ENCODE measurements around the gene CD1B.

Gene CD1B

DNA sequence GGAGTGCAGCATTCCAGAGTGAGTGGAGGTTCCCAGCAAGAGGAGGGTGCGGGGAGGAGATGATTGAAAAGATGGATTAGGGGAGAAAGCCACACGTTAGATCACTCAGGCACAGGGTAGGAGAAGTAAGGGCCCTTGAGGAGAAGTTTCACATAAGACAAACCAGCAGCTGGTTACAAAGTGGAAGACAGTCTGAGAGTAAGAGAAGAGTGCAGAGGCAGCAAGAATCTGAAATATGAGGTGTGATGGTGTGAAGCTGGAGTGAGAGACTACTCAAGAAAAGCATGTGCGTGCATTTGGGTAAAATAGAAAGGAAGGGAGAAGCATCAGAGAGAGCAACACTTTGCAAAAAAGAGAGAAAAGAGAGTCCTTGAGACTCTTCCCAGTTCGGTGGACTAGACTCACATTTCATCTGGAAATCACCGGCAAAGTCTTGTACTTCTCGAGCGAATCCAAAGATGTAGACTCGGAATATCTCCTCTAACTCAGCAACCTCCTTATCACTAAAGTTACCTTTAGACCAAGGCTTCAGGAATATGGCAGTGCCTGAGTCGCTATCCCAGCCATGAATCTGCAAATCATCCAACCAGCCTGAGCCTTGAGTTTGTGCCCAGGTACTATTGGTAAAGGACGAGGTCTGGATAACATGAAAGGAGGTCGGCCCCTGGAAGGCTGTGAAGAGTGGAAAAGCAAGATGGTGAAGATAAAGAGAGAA, 783 bp downstream of the CD1B start (continued):
- TF ChIP-seq ZNF426 (tag by site-specific recombination; IDR thresholded peaks at IDR 0.05): no peak
- no peak for TF ChIP-seq ZNF157 (tag by site-specific recombination; IDR thresholded peaks at IDR 0.05)
- TF ChIP-seq ZNF701 (tag by site-specific recombination; IDR thresholded peaks at IDR 0.05): no peak
- TF ChIP-seq ZNF140 (tag by site-specific recombination; IDR thresholded peaks at IDR 0.05): no peak
- TF ChIP-seq, protein P1, sequence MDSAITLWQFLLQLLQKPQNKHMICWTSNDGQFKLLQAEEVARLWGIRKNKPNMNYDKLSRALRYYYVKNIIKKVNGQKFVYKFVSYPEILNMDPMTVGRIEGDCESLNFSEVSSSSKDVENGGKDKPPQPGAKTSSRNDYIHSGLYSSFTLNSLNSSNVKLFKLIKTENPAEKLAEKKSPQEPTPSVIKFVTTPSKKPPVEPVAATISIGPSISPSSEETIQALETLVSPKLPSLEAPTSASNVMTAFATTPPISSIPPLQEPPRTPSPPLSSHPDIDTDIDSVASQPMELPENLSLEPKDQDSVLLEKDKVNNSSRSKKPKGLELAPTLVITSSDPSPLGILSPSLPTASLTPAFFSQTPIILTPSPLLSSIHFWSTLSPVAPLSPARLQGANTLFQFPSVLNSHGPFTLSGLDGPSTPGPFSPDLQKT (IDR thresholded peaks at IDR 0.05; ENCODE audit: borderline replicate concordance, low read depth, low read length): no peak

DNA sequence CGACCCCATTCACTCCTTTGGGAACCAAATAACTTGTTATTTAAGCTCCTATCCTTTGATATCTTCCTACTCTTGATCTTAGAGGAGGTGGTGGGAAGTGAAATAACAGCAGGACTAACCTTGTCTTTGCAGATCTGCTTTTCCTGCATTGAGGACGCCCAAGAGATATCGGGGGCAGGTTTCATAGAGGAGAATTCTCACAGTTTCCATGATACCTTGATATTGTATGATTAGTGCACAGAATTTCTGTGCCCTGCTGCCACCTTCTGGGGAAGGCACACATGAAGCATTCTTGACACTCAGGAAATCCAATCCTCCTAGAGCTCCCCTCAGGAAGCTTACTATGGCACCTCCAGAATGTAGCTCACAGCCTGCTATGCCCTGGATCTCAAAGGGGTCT, 1.6 kb downstream of the CD1B start:
- H3K9me3 ChIP-seq (ENCODE audit: control insufficient read depth, insufficient read depth, low read depth, low read length): no peaks in the 10 kb centered on the region
- no peak overlapping the region for H3K27ac ChIP-seq (ENCODE audit: extremely low read depth, low read depth, low read length)
- H3K36me3 ChIP-seq (ENCODE audit: control insufficient read depth in 2 of 2, insufficient read depth in 1 of 2, low read length in 2 of 2): no peaks in the 10 kb centered on the region
- ChIA-PET POLR2A (no interaction called here), CTCF (interaction anchor here (0.5 kb wide), 1 partner anchor 365 kb away, joined by 3 read pairs; no protein-coding TSS in a partner anchor)
- TF ChIP-seq ZFP69B (tag by site-specific recombination; IDR thresholded peaks at IDR 0.05) (no peak), EGR2 (tag by site-specific recombination; IDR thresholded peaks at IDR 0.05; ENCODE audit: low read depth) (no peak), ZNF514 (tag by site-specific recombination; IDR thresholded peaks at IDR 0.05) (no peak), ZNF404 (tag by site-specific recombination; IDR thresholded peaks at IDR 0.05) (no peak), IKZF3 (tag by site-specific recombination; IDR thresholded peaks at IDR 0.05) (no peak)
- H3K4me3 ChIP-seq (ENCODE audit: low read depth, low read length): no peak overlapping the region
- H3K4me1 ChIP-seq (ENCODE audit: control insufficient read depth, insufficient read depth, low read length): no peaks in the 10 kb centered on the region

DNA sequence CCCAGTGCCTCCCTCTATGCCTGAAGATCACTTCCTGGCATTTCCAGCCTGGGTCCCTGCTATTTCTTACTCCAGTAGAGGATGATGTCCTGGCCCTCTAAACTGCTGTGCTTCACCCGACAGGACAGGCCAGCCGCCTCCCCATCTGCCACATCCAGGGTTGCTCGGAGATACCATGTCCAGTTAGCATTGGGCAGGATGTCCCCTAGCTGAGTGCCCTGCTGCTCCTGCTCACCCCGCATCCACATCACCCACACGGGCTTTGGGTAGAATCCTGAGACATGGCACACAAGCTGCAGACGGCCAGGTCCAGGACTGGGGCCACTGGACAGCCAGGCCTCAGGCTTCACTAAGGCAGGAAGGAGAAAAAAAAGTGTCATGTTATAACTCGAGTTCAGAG, 2.0 kb downstream of the CD1B start:
- CTCF ChIA-PET: interaction anchor here (0.5 kb wide), 1 partner anchor 70 kb away, joined by 5 read pairs; no protein-coding TSS in a partner anchor

More for the DNA sequence above, 2.0 kb downstream of the CD1B start:
- no peak overlapping the region for H3K27ac ChIP-seq (ENCODE audit: extremely low read depth, low read depth, low read length)
- no peaks in the 10 kb centered on the region for H3K9me3 ChIP-seq (ENCODE audit: control insufficient read depth, insufficient read depth, low read depth, low read length)
- no peaks in the 10 kb centered on the region for H3K4me1 ChIP-seq (ENCODE audit: control insufficient read depth, insufficient read depth, low read length)
- POLR2A ChIA-PET: no interaction called here
- H3K4me3 ChIP-seq (ENCODE audit: low read depth, low read length): no peak overlapping the region
- no peaks in the 10 kb centered on the region for H3K36me3 ChIP-seq (ENCODE audit: control insufficient read depth in 2 of 2, insufficient read depth in 1 of 2, low read length in 2 of 2)
- TF ChIP-seq ZNF138 (tag by site-specific recombination; IDR thresholded peaks at IDR 0.05; ENCODE audit: borderline replicate concordance) (no peak), ZBTB17 (tag by site-specific recombination; IDR thresholded peaks at IDR 0.05) (no peak), ZNF426 (tag by site-specific recombination; IDR thresholded peaks at IDR 0.05) (no peak), ZNF112 (tag by site-specific recombination; IDR thresholded peaks at IDR 0.05) (no peak), ZNF792 (tag by site-specific recombination; IDR thresholded peaks at IDR 0.05) (no peak), ZNF350 (tag by site-specific recombination; IDR thresholded peaks at IDR 0.05) (no peak), ZBTB20 (tag by site-specific recombination; IDR thresholded peaks at IDR 0.05) (no peak), ZNF677 (tag by site-specific recombination; IDR thresholded peaks at IDR 0.05) (no peak), ZNF146 (tag by site-specific recombination; IDR thresholded peaks at IDR 0.05) (no peak), ZNF341 (tag by site-specific recombination; IDR thresholded peaks at IDR 0.05; ENCODE audit: low read depth) (no peak), ZNF155 (tag by site-specific recombination; IDR thresholded peaks at IDR 0.05) (no peak), ZNF558 (tag by site-specific recombination; IDR thresholded peaks at IDR 0.05) (no peak)
- TF ChIP-seq, protein P2, sequence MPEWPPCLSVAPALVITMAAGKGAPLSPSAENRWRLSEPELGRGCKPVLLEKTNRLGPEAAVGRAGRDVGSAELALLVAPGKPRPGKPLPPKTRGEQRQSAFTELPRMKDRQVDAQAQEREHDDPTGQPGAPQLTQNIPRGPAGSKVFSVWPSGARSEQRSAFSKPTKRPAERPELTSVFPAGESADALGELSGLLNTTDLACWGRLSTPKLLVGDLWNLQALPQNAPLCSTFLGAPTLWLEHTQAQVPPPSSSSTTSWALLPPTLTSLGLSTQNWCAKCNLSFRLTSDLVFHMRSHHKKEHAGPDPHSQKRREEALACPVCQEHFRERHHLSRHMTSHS (tag by site-specific recombination; IDR thresholded peaks at IDR 0.05): no peak
- TF ChIP-seq, protein P3, sequence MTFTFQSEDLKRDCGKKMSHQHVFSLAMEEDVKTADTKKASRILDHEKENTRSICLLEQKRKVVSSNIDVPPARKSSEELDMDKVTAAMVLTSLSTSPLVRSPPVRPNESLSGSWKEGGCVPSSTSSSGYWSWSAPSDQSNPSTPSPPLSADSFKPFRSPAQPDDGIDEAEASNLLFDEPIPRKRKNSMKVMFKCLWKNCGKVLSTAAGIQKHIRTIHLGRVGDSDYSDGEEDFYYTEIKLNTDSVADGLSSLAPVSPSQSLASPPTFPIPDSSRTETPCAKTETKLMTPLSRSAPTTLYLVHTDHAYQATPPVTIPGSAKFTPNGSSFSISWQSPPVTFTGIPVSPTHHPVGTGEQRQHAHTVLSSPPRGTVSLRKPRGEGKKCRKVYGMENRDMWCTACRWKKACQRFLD (tag by site-specific recombination; IDR thresholded peaks at IDR 0.05): no peak
- TF ChIP-seq, protein P4, sequence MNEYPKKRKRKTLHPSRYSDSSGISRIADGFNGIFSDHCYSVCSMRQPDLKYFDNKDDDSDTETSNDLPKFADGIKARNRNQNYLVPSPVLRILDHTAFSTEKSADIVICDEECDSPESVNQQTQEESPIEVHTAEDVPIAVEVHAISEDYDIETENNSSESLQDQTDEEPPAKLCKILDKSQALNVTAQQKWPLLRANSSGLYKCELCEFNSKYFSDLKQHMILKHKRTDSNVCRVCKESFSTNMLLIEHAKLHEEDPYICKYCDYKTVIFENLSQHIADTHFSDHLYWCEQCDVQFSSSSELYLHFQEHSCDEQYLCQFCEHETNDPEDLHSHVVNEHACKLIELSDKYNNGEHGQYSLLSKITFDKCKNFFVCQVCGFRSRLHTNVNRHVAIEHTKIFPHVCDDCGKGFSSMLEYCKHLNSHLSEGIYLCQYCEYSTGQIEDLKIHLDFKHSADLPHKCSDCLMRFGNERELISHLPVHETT (tag by site-specific recombination; IDR thresholded peaks at IDR 0.05): no peak
- TF ChIP-seq, protein P5, sequence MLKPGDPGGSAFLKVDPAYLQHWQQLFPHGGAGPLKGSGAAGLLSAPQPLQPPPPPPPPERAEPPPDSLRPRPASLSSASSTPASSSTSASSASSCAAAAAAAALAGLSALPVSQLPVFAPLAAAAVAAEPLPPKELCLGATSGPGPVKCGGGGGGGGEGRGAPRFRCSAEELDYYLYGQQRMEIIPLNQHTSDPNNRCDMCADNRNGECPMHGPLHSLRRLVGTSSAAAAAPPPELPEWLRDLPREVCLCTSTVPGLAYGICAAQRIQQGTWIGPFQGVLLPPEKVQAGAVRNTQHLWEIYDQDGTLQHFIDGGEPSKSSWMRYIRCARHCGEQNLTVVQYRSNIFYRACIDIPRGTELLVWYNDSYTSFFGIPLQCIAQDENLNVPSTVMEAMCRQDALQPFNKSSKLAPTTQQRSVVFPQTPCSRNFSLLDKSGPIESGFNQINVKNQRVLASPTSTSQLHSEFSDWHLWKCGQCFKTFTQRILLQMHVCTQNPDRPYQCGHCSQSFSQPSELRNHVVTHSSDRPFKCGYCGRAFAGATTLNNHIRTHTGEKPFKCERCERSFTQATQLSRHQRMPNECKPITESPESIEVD (tag by site-specific recombination; IDR thresholded peaks at IDR 0.05): no peak

Measured in HEK293 (cell line).